Measurements from ENCODE around the gene ARHGEF10L.

ARHGEF10L gene

GRCh38 chr1:17605582-17606344 lies 66.3 kb downstream of the ARHGEF10L start:
- TF ChIP-seq ZFX (IDR thresholded peaks at IDR 0.05) (no peak), CTCF (conservative IDR thresholded peaks at IDR 0.05) (no peak)
- no peak overlapping the region for H3K27ac ChIP-seq

- H3K27ac ChIP-seq: no peak overlapping the region
- TF ChIP-seq CTCF (conservative IDR thresholded peaks at IDR 0.05) (peak; percentile 80), ZFX (IDR thresholded peaks at IDR 0.05) (no peak)
These were observed 67.4 kb downstream of the ARHGEF10L start for GRCh38 chr1:17606826-17607440.

GRCh38 chr1:17607644-17608581 lies 68.4 kb downstream of the ARHGEF10L start:
- TF ChIP-seq CTCF (conservative IDR thresholded peaks at IDR 0.05): no peak
- no peak for TF ChIP-seq ZFX (IDR thresholded peaks at IDR 0.05)
- H3K27ac ChIP-seq: no peak overlapping the region

DNA sequence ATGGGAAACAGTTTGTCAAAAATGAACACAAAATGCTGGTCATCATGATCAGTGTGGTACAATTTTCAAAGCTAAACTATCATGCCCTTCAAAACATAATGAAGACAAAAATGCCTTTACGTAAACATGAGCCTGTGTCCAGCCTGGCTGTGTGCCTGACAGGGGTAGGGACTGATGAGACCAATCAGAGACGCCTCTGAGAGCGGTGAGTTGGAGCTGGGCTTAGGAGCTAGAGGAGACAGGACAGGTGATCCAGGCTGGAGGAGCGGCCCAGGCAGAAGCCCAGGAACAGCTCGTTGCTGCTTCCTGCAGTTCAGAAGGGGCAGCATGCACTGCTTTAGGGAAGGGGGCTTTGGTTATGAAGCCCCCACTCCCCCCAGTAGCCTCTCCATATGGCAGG lies 70.0 kb downstream of the ARHGEF10L start:
- H3K27ac ChIP-seq: no peak overlapping the region
- TF ChIP-seq CTCF (conservative IDR thresholded peaks at IDR 0.05): no peak

DNA sequence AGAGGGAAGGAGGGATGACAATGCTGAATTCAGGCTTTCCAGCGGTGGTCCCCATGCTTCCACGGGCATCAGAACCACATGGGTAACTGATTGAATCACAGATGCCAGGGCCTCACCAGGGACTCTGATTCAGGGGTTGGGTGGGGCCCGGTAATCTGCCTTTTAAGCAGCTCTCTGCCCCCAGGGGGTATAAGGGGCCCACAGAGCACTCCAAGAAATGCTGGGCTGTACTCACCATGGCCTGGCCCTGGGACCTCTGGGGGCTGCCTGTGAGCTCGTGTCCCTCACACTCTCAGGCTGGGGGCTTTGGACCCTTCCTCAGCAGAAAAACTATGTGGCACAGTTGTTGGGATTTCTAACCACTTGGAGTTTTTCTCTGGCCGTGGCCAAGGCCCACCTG lies 70.6 kb downstream of the ARHGEF10L start:
- TF ChIP-seq CTCF (conservative IDR thresholded peaks at IDR 0.05): no peak
- TF ChIP-seq ZFX (IDR thresholded peaks at IDR 0.05): no peak
- no peak overlapping the region for H3K27ac ChIP-seq

- no peak overlapping the region for H3K27ac ChIP-seq
- TF ChIP-seq ZFX (IDR thresholded peaks at IDR 0.05) (no peak), CTCF (conservative IDR thresholded peaks at IDR 0.05) (no peak)
These were observed 71.2 kb downstream of the ARHGEF10L start for GRCh38 chr1:17610713-17611112.

All from C4-2B (cell line).